NCI-H1105 (cell line): ENCODE results near the gene MARCHF6.
"Not testable (repeated sequence)": the region's sequence is repeated elsewhere in the genome, so short reads cannot be mapped to it uniquely, and the experiment has no call there.

Experiments
- DNase-seq: peaks from one replicate; lab custom pipeline; 2025; lab: John Stamatoyannopoulos, UW

Gene MARCHF6

GRCh38 chr5:10353241-10354047 is at the start of gene MARCHF6:
Gene MARCHF6, plus strand, starts transcription at chr5:10353695. Its CDS starts 204 bp downstream, at chr5:10353899.
- peak; percentile 98 for DNase-seq

GRCh38 chr5:10303699-10304170 is 49.8 kb upstream of the MARCHF6 start:
- no peak for DNase-seq

- DNase-seq, result no peak
These were observed 48.6 kb upstream of the MARCHF6 start for GRCh38 chr5:10304932-10305331.

GRCh38 chr5:10306114-10306513 is 47.4 kb upstream of the MARCHF6 start:
- DNase-seq, result no peak

- no peak for DNase-seq
These were observed 46.7 kb upstream of the MARCHF6 start for GRCh38 chr5:10306806-10307205.

GRCh38 chr5:10307206-10308148 is 46.0 kb upstream of the MARCHF6 start, which contains the start of gene CMBL:
Gene CMBL, minus strand, starts transcription at chr5:10307902. Its CDS starts 17,140 bp downstream, at chr5:10290762.
- peak; percentile 74 for DNase-seq

GRCh38 chr5:10308844-10309243 is 44.7 kb upstream of the MARCHF6 start:
- no peak for DNase-seq

- DNase-seq, result no peak
These were observed 43.3 kb upstream of the MARCHF6 start for GRCh38 chr5:10310066-10310779.

- DNase-seq, result not testable (repeated sequence)
These were observed 42.5 kb upstream of the MARCHF6 start for GRCh38 chr5:10310835-10311570.

- no peak for DNase-seq
These were observed 41.7 kb upstream of the MARCHF6 start for GRCh38 chr5:10311595-10312425.

GRCh38 chr5:10315201-10315600 is 38.3 kb upstream of the MARCHF6 start:
- no peak for DNase-seq

GRCh38 chr5:10315824-10316509 is 37.5 kb upstream of the MARCHF6 start:
- DNase-seq, result no peak

- no peak for DNase-seq
These were observed 35.4 kb upstream of the MARCHF6 start for GRCh38 chr5:10317825-10318682.

GRCh38 chr5:10319202-10319851 is 34.2 kb upstream of the MARCHF6 start:
- no peak for DNase-seq

GRCh38 chr5:10320793-10321192 is 32.7 kb upstream of the MARCHF6 start:
- no peak for DNase-seq

- no peak for DNase-seq
These were observed 31.6 kb upstream of the MARCHF6 start for GRCh38 chr5:10321882-10322281.

- no peak for DNase-seq
These were observed 29.7 kb upstream of the MARCHF6 start for GRCh38 chr5:10323588-10324488.
